ENCODE data around the gene SLC25A33. TPM values are rescaled to one million over a fixed set of nuclear protein-coding genes. Genes with fewer than 3 reads are reported as not detected.

SLC25A33 gene
- polyA plus RNA-seq, 2 of the 4 experiments (the other 2 are of a cell fraction) = 3.1 to 4.9 TPM

DNA sequence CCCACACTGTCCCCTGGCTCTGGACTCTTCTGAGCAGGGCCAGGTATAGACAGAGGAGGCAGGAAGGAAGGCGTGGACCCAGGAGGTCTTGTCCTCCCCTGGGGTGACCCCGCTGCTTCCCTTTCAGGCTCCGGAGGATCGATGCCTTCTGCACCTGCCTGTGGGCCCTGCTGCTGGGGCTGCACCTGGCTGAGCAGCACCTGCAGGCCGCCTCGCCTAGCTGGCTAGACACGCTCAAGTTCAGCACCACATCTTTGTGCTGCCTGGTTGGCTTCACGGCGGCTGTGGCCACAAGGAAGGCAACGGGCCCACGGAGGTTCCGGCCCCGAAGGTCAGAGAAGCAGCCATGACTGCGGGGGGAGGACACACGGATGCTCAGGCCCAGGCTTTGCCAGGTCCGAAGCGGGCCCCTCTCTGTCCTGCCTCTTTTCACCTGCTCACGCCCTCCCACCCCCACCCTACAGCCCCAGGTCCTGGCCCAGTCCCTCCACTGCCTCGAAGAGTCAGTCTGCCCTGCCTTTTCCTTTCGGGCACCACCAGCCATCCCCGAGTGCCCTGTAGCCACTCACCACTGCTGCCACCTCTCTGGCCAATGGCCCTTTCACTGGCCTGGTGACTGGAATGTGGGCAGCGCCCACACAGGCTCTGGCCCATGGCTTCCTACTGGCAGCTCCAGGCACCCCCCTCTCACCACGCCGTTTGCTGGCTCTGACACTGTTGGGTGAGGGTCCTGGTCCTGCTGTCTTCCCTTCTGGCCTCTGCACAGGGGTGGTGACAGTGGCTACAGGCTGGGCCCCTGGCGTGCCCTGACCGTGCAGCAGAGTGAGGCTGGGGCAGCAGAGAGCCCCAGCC, 62.9 kb downstream of the SLC25A33 start:
- Histone ChIP-seq H3K27ac (no peak overlapping the region), H3K4me2 (no peak overlapping the region), H3K9me3 (no peaks in the 10 kb centered on the region), H3K4me3 (no peak overlapping the region), H3K4me1 (no peaks in the 10 kb centered on the region)
- POLR2A ChIA-PET = no interaction called here
- ATAC-seq (no peak), FAIRE-seq (no peak), DNase-seq (ENCODE audit: low read depth in 1 of 2, low spot score in 1 of 2) (no peak)
- CTCF ChIA-PET = no interaction called here
- TF ChIP-seq RNF2 (IDR thresholded peaks at IDR 0.05; ENCODE audit: borderline replicate concordance, low read depth) (no peak), CHD4 (IDR thresholded peaks at IDR 0.05; ENCODE audit: borderline replicate concordance) (no peak), EP300 (IDR thresholded peaks at IDR 0.05) (no peak), KDM1A (IDR thresholded peaks at IDR 0.05; ENCODE audit: low read depth) (no peak), KDM5A (IDR thresholded peaks at IDR 0.05) (no peak), EHF (CRISPR knock-in tag; IDR thresholded peaks at IDR 0.05) (no peak), CBX8 (IDR thresholded peaks at IDR 0.05) (no peak), TFCP2L1 (CRISPR knock-in tag; IDR thresholded peaks at IDR 0.05) (no peak), NPAS2 (CRISPR knock-in tag; IDR thresholded peaks at IDR 0.05; ENCODE audit: borderline replicate concordance) (no peak), HOXA7 (CRISPR knock-in tag; IDR thresholded peaks at IDR 0.05) (no peak), RAD21 (conservative IDR thresholded peaks at IDR 0.05 in 1 of 2, IDR thresholded peaks at IDR 0.05 in 1 of 2) (no peak), POLR2AphosphoS2 (conservative IDR thresholded peaks at IDR 0.05; ENCODE audit: low read length) (no peak), RFX5 (IDR thresholded peaks at IDR 0.05) (no peak), SREBF2 (IDR thresholded peaks at IDR 0.05) (no peak), HDAC2 (IDR thresholded peaks at IDR 0.05) (no peak)
- TF ChIP-seq, protein P1, sequence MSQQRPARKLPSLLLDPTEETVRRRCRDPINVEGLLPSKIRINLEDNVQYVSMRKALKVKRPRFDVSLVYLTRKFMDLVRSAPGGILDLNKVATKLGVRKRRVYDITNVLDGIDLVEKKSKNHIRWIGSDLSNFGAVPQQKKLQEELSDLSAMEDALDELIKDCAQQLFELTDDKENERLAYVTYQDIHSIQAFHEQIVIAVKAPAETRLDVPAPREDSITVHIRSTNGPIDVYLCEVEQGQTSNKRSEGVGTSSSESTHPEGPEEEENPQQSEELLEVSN (IDR thresholded peaks at IDR 0.05; ENCODE audit: borderline replicate concordance, low read depth) = no peak
- TF ChIP-seq, protein P2, sequence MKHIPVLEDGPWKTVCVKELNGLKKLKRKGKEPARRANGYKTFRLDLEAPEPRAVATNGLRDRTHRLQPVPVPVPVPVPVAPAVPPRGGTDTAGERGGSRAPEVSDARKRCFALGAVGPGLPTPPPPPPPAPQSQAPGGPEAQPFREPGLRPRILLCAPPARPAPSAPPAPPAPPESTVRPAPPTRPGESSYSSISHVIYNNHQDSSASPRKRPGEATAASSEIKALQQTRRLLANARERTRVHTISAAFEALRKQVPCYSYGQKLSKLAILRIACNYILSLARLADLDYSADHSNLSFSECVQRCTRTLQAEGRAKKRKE (CRISPR knock-in tag; IDR thresholded peaks at IDR 0.05; ENCODE audit: low read depth) = no peak
- TF ChIP-seq, protein P3, sequence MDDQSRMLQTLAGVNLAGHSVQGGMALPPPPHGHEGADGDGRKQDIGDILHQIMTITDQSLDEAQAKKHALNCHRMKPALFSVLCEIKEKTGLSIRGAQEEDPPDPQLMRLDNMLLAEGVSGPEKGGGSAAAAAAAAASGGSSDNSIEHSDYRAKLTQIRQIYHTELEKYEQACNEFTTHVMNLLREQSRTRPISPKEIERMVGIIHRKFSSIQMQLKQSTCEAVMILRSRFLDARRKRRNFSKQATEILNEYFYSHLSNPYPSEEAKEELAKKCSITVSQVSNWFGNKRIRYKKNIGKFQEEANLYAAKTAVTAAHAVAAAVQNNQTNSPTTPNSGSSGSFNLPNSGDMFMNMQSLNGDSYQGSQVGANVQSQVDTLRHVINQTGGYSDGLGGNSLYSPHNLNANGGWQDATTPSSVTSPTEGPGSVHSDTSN (IDR thresholded peaks at IDR 0.05) = no peak
- TF ChIP-seq, protein P4, sequence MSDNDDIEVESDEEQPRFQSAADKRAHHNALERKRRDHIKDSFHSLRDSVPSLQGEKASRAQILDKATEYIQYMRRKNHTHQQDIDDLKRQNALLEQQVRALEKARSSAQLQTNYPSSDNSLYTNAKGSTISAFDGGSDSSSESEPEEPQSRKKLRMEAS (IDR thresholded peaks at IDR 0.05) = no peak
- WGBS (ENCODE audit: missing lambda C conversion rate) = 90% methylated on average over 7 of the region's 26 CpGs

DNA sequence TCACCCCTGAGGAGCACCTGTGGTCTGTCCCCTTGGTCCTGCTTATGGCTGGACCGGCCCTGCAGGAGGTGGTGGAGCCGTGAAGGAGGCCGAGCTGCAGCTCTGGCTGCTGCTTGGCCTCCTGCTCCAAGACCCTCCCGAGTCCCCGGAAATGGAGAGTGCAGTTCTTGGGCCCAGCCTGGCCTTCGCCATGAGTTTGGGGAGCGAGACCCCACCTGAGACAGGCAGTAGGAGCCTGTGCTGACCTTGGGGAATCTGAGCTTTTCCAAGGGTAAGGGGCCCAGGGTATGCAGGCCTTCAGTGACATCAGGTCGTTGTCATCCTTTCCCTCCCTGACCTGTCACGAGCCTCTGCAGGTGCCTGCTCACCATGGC, 63.5 kb downstream of the SLC25A33 start:
- DNase-seq (ENCODE audit: low read depth in 1 of 2, low spot score in 1 of 2) (no peak), ATAC-seq (no peak), FAIRE-seq (no peak)
- no peaks in the 10 kb centered on the region for H3K4me1 ChIP-seq
- H3K27ac ChIP-seq = no peak overlapping the region
- ChIA-PET POLR2A (no interaction called here), CTCF (interaction anchor here (0.8 kb wide), 1 partner anchor 24 kb away, joined by 4 read pairs; no protein-coding TSS in a partner anchor)
- no peak overlapping the region for H3K4me2 ChIP-seq
- 90% methylated on average over 6 of the region's 9 CpGs for WGBS (ENCODE audit: missing lambda C conversion rate)
- H3K4me3 ChIP-seq = no peak overlapping the region
- no peaks in the 10 kb centered on the region for H3K9me3 ChIP-seq
- TF ChIP-seq, protein P1 (IDR thresholded peaks at IDR 0.05; ENCODE audit: borderline replicate concordance, low read depth) = no peak
- TF ChIP-seq CEBPB (IDR thresholded peaks at IDR 0.05) (no peak), NFE2L2 (conservative IDR thresholded peaks at IDR 0.05; ENCODE audit: low read length) (no peak), JUN (IDR thresholded peaks at IDR 0.05) (no peak), HDAC2 (IDR thresholded peaks at IDR 0.05) (no peak), ESRRA (IDR thresholded peaks at IDR 0.05; ENCODE audit: borderline replicate concordance, low read length) (no peak), EHMT2 (IDR thresholded peaks at IDR 0.05; ENCODE audit: low read depth) (no peak), MAZ (IDR thresholded peaks at IDR 0.05; ENCODE audit: borderline replicate concordance, low read depth, low read length) (no peak)
- TF ChIP-seq, protein P4 (IDR thresholded peaks at IDR 0.05) = no peak
- TF ChIP-seq, protein P5, sequence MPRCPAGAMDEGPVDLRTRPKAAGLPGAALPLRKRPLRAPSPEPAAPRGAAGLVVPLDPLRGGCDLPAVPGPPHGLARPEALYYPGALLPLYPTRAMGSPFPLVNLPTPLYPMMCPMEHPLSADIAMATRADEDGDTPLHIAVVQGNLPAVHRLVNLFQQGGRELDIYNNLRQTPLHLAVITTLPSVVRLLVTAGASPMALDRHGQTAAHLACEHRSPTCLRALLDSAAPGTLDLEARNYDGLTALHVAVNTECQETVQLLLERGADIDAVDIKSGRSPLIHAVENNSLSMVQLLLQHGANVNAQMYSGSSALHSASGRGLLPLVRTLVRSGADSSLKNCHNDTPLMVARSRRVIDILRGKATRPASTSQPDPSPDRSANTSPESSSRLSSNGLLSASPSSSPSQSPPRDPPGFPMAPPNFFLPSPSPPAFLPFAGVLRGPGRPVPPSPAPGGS (IDR thresholded peaks at IDR 0.05) = no peak
- TF ChIP-seq, protein P6, sequence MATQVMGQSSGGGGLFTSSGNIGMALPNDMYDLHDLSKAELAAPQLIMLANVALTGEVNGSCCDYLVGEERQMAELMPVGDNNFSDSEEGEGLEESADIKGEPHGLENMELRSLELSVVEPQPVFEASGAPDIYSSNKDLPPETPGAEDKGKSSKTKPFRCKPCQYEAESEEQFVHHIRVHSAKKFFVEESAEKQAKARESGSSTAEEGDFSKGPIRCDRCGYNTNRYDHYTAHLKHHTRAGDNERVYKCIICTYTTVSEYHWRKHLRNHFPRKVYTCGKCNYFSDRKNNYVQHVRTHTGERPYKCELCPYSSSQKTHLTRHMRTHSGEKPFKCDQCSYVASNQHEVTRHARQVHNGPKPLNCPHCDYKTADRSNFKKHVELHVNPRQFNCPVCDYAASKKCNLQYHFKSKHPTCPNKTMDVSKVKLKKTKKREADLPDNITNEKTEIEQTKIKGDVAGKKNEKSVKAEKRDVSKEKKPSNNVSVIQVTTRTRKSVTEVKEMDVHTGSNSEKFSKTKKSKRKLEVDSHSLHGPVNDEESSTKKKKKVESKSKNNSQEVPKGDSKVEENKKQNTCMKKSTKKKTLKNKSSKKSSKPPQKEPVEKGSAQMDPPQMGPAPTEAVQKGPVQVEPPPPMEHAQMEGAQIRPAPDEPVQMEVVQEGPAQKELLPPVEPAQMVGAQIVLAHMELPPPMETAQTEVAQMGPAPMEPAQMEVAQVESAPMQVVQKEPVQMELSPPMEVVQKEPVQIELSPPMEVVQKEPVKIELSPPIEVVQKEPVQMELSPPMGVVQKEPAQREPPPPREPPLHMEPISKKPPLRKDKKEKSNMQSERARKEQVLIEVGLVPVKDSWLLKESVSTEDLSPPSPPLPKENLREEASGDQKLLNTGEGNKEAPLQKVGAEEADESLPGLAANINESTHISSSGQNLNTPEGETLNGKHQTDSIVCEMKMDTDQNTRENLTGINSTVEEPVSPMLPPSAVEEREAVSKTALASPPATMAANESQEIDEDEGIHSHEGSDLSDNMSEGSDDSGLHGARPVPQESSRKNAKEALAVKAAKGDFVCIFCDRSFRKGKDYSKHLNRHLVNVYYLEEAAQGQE (IDR thresholded peaks at IDR 0.05) = no peak

Data from A549 (cell line).